ENCODE data around the gene PRIMA1. TPM values are rescaled to one million over a fixed set of nuclear protein-coding genes. Genes with fewer than 3 reads are reported as not detected.

PRIMA1 gene
- total and polyA plus RNA-seq, 4 donors: 0.22 to 0.78 (median 0.53) TPM

GRCh38 chr14:93799617-93799988 lies 11.3 kb upstream of the PRIMA1 start:
- H3K4me1 ChIP-seq (ENCODE audit: control insufficient read depth in 5 of 5, insufficient read depth in 5 of 5, low read length in 5 of 5): no peaks in the 10 kb centered on the region
- 69 to 81% methylated on average over 4 of the region's 4 CpGs for WGBS, 2 donors
- no peak overlapping the region for H3K27ac ChIP-seq (ENCODE audit: low read depth in 1 of 2, low read length in 1 of 2)
- H3K9ac ChIP-seq (ENCODE audit: insufficient read depth in 1 of 2, low read length in 2 of 2): no peak overlapping the region
- no peak overlapping the region for H3K4me3 ChIP-seq
- H3K9me3 ChIP-seq (ENCODE audit: control insufficient read depth in 4 of 4, insufficient read depth in 3 of 4, low read length in 3 of 4): peaks cover 0 to 5% (median 0%) of the 10 kb centered on the region in 4 donors
- no peaks in the 10 kb centered on the region for H3K36me3 ChIP-seq (ENCODE audit: control insufficient read depth in 4 of 4, insufficient read depth in 4 of 4, low read length in 4 of 4)
- ATAC-seq (ENCODE audit: insufficient read depth, low FRiP score) (no peak), DNase-seq (no peak)
- H3K27me3 ChIP-seq (ENCODE audit: control insufficient read depth in 3 of 3, insufficient read depth in 3 of 3, low read length in 2 of 3): peaks cover 0 to 3% (median 0%) of the 10 kb centered on the region in 3 donors
- TF ChIP-seq CTCF (IDR thresholded peaks at IDR 0.05; ENCODE audit: control extremely low read depth, extremely low read depth): no peak

GRCh38 chr14:93797536-93797935 lies 9.3 kb upstream of the PRIMA1 start:
- H3K9ac ChIP-seq (ENCODE audit: insufficient read depth in 1 of 2, low read length in 2 of 2): no peak overlapping the region
- H3K36me3 ChIP-seq (ENCODE audit: control insufficient read depth in 4 of 4, insufficient read depth in 4 of 4, low read length in 4 of 4): no peaks in the 10 kb centered on the region
- H3K9me3 ChIP-seq (ENCODE audit: control insufficient read depth in 4 of 4, insufficient read depth in 3 of 4, low read length in 3 of 4): peaks cover 0 to 4% (median 0%) of the 10 kb centered on the region in 4 donors
- peaks cover 0 to 3% (median 0%) of the 10 kb centered on the region in 3 donors for H3K27me3 ChIP-seq (ENCODE audit: control insufficient read depth in 3 of 3, insufficient read depth in 3 of 3, low read length in 2 of 3)
- no peak for DNase-seq
- WGBS, 2 donors: 82 to 88% methylated on average over 12 of the region's 12 CpGs
- no peak for TF ChIP-seq CTCF (IDR thresholded peaks at IDR 0.05; ENCODE audit: control extremely low read depth, extremely low read depth)
- no peak for ATAC-seq (ENCODE audit: insufficient read depth, low FRiP score)
- no peaks in the 10 kb centered on the region for H3K4me1 ChIP-seq (ENCODE audit: control insufficient read depth in 5 of 5, insufficient read depth in 5 of 5, low read length in 5 of 5)
- H3K27ac ChIP-seq (ENCODE audit: low read depth in 1 of 2, low read length in 1 of 2): no peak overlapping the region
- H3K4me3 ChIP-seq: no peak overlapping the region

GRCh38 chr14:93797071-93797470 lies 8.8 kb upstream of the PRIMA1 start:
- DNase-seq (no peak), ATAC-seq (ENCODE audit: insufficient read depth, low FRiP score) (no peak)
- Histone ChIP-seq H3K27ac (ENCODE audit: low read depth in 1 of 2, low read length in 1 of 2) (no peak overlapping the region), H3K4me3 (no peak overlapping the region), H3K9me3 (ENCODE audit: control insufficient read depth in 4 of 4, insufficient read depth in 3 of 4, low read length in 3 of 4) (peaks cover 0 to 2% (median 0%) of the 10 kb centered on the region in 4 donors), H3K36me3 (ENCODE audit: control insufficient read depth in 4 of 4, insufficient read depth in 4 of 4, low read length in 4 of 4) (no peaks in the 10 kb centered on the region), H3K9ac (ENCODE audit: insufficient read depth in 1 of 2, low read length in 2 of 2) (no peak overlapping the region), H3K27me3 (ENCODE audit: control insufficient read depth in 3 of 3, insufficient read depth in 3 of 3, low read length in 2 of 3) (peaks cover 0 to 3% (median 0%) of the 10 kb centered on the region in 3 donors), H3K4me1 (ENCODE audit: control insufficient read depth in 5 of 5, insufficient read depth in 5 of 5, low read length in 5 of 5) (no peaks in the 10 kb centered on the region)
- no peak for TF ChIP-seq CTCF (IDR thresholded peaks at IDR 0.05; ENCODE audit: control extremely low read depth, extremely low read depth)
- 82 to 84% methylated on average over 4 of the region's 4 CpGs for WGBS, 2 donors

- H3K9me3 ChIP-seq (ENCODE audit: control insufficient read depth in 4 of 4, insufficient read depth in 3 of 4, low read length in 3 of 4): peaks cover 0 to 2% (median 0%) of the 10 kb centered on the region in 4 donors
- H3K36me3 ChIP-seq (ENCODE audit: control insufficient read depth in 4 of 4, insufficient read depth in 4 of 4, low read length in 4 of 4): no peaks in the 10 kb centered on the region
- peaks cover 5 to 10% (median 10%) of the 10 kb centered on the region in 3 donors for H3K27me3 ChIP-seq (ENCODE audit: control insufficient read depth in 3 of 3, insufficient read depth in 3 of 3, low read length in 2 of 3)
- 93 to 94% methylated on average over 5 of the region's 5 CpGs for WGBS, 2 donors
- no peak for TF ChIP-seq CTCF (IDR thresholded peaks at IDR 0.05; ENCODE audit: control extremely low read depth, extremely low read depth)
- ATAC-seq (ENCODE audit: insufficient read depth, low FRiP score): no peak
- H3K9ac ChIP-seq (ENCODE audit: insufficient read depth in 1 of 2, low read length in 2 of 2): no peak overlapping the region
- no peak overlapping the region for H3K27ac ChIP-seq (ENCODE audit: low read depth in 1 of 2, low read length in 1 of 2)
- peaks cover 0 to 1% (median 0%) of the 10 kb centered on the region in 5 donors for H3K4me1 ChIP-seq (ENCODE audit: control insufficient read depth in 5 of 5, insufficient read depth in 5 of 5, low read length in 5 of 5)
- no peak overlapping the region for H3K4me3 ChIP-seq
- DNase-seq: no peak
Observed at GRCh38 chr14:93794756-93795155, 6.5 kb upstream of the PRIMA1 start.

Data from lung (tissue), 12 donors.